Measurements from ENCODE around the gene PPP1R26. TPM values are rescaled to one million over a fixed set of nuclear protein-coding genes. Genes with fewer than 3 reads are reported as not detected.

The PPP1R26 gene
- total RNA-seq, 1 experiment from 2014 or later, result 32.0 TPM

GRCh38 chr9:135486267-135487065 is 6.9 kb downstream of the PPP1R26 start (continued):
- no peak for TF ChIP-seq CTCF (IDR thresholded peaks at IDR 0.05 in 2 of 3, conservative IDR thresholded peaks at IDR 0.05 in 1 of 3; ENCODE audit: borderline replicate concordance in 1 of 3, insufficient read depth in 1 of 3, low read depth in 2 of 3, low read length in 2 of 3)
- TF ChIP-seq EZH2phosphoT487 (IDR thresholded peaks at IDR 0.05; ENCODE audit: borderline replicate concordance), result no peak
- TF ChIP-seq ZNF274 (IDR thresholded peaks at IDR 0.05; ENCODE audit: low read depth, low read length), result no peak

- ChIA-PET CTCF (no interaction called here), POLR2A (no interaction called here), RAD21 (ENCODE audit: low non-redundant PET in 1 of 2, low total read pairs in 2 of 2, uncharacterized antibody in 2 of 2, unreplicated experiment in 2 of 2) (no interaction called here)
- H2AFZ ChIP-seq (ENCODE audit: low read depth, low read length, poor library complexity, severe bottlenecking), result no peak overlapping the region
- H3K4me2 ChIP-seq (ENCODE audit: low read length), result no peak overlapping the region
- H3K27ac ChIP-seq (ENCODE audit: low read depth, low read length), result no peak overlapping the region
- H3K79me2 ChIP-seq (ENCODE audit: insufficient read depth, low read length), result no peaks in the 10 kb centered on the region; the same call in 1 of the 2 replicates
- H3K27me3 ChIP-seq (ENCODE audit: insufficient read depth, low read length), result no peaks in the 10 kb centered on the region
- no peaks in the 10 kb centered on the region for H3K9me3 ChIP-seq (ENCODE audit: control insufficient read depth in 1 of 2, insufficient read depth in 1 of 2, low read depth in 1 of 2, low read length in 2 of 2)
- intact Hi-C loops (cut with micrococcal nuclease), result no loop called here
- DNase-seq (ENCODE audit: low read depth, low spot score), result no peak
- no peak for ATAC-seq
- no peak overlapping the region for H3K4me3 ChIP-seq (replicated peaks in 1 of 2; ENCODE audit: low read depth in 1 of 2, low read length in 2 of 2)
- no TSS peak for BruUV-seq (replicated peaks)
- H3K36me3 ChIP-seq (ENCODE audit: control insufficient read depth in 1 of 2, insufficient read depth in 2 of 2, low read length in 2 of 2), result peaks cover 4 to 31% of the 10 kb centered on the region in 2 experiments; a peak in 3 of 4 replicates
- no peak overlapping the region for H3K9ac ChIP-seq (ENCODE audit: low read length)
- TF ChIP-seq RAD21 (IDR thresholded peaks at IDR 0.05; ENCODE audit: low read depth) (no peak), POLR2AphosphoS5 (IDR thresholded peaks at IDR 0.05; ENCODE audit: low read depth, low read length) (no peak), SRF (IDR thresholded peaks at IDR 0.05; ENCODE audit: low read depth) (no peak), TCF7L2 (IDR thresholded peaks at IDR 0.05; ENCODE audit: borderline replicate concordance, extremely low read depth, insufficient read depth, insufficient read length) (no peak), FOSL1 (IDR thresholded peaks at IDR 0.05; ENCODE audit: low read depth) (no peak), MAX (IDR thresholded peaks at IDR 0.05) (no peak), YY1 (IDR thresholded peaks at IDR 0.05; ENCODE audit: extremely low read depth, insufficient replicate concordance, low read depth, low read length) (no peak), EGR1 (IDR thresholded peaks at IDR 0.05; ENCODE audit: low read depth) (no peak), CBX3 (IDR thresholded peaks at IDR 0.05; ENCODE audit: low read depth) (no peak)
- H3K4me1 ChIP-seq (ENCODE audit: control insufficient read depth in 1 of 2, insufficient read depth in 2 of 2, low read length in 2 of 2), result peaks cover 0 to 12% of the 10 kb centered on the region in 2 experiments; a peak in 2 of 4 replicates
- no peaks in the 10 kb centered on the region for H4K20me1 ChIP-seq (ENCODE audit: insufficient read depth)
- no peaks in the 10 kb centered on the region for H3K9me2 ChIP-seq (ENCODE audit: insufficient read depth)
Measured at GRCh38 chr9:135487281-135488012, 7.9 kb downstream of the PPP1R26 start.

All from HCT116 (cell line).